H1 (cell line): ENCODE results near the gene AIG1.

ENCODE experiments used
- CEBPB ChIP-seq: IDR thresholded peaks from 2 replicates; pipeline ENCODE4 v1.6.1; 2012; ENCODE audit warnings: low read depth, low read length
- EP300 ChIP-seq, 2 experiments: IDR thresholded peaks; 1 replicate in 1 of 2; 2 replicates in 1 of 2; pipeline ENCODE4 v1.6.1; 2011 to 2012; ENCODE audit warnings: low read depth in 2 of 2, low read length in 2 of 2, mild to moderate bottlenecking in 2 of 2, borderline replicate concordance in 1 of 2, inconsistent platforms in 1 of 2, moderate library complexity in 1 of 2
- EZH2 ChIP-seq: fragments of 200-600 bp; sonication (generic); IDR thresholded peaks from 2 replicates; pipeline ENCODE4 v1.7.1; 2012; ENCODE audit warnings: low read depth, mild to moderate bottlenecking, moderate library complexity, low read length, inconsistent platforms; ENCODE audit not compliant: severe bottlenecking
- FOSL1 ChIP-seq: IDR thresholded peaks from 2 replicates; pipeline ENCODE4 v1.6.1; 2011; ENCODE audit warnings: mild to moderate bottlenecking, low read depth, low read length, moderate library complexity; ENCODE audit not compliant: insufficient read depth
- HDAC6 ChIP-seq: IDR thresholded peaks from one replicate; pipeline ENCODE4 v1.7.1; 2012; ENCODE audit warnings: low read depth, mild to moderate bottlenecking, inconsistent platforms, low read length, moderate library complexity
- KDM4A ChIP-seq: IDR thresholded peaks from one replicate; pipeline ENCODE4 v1.7.1; 2012; ENCODE audit warnings: low read depth, mild to moderate bottlenecking, moderate library complexity, low read length, inconsistent platforms; ENCODE audit not compliant: severe bottlenecking
- MAX ChIP-seq: IDR thresholded peaks from 2 replicates; pipeline ENCODE4 v1.6.1; 2012; ENCODE audit warnings: inconsistent platforms
- NRF1 ChIP-seq: IDR thresholded peaks from 2 replicates; pipeline ENCODE4 v1.6.1; 2011; ENCODE audit warnings: mild to moderate bottlenecking, low read depth, low read length, improper control_type of control experiment
- PHF8 ChIP-seq: fragments of 200-600 bp; sonication (generic); conservative IDR thresholded peaks from 2 replicates; pipeline ENCODE4 v1.7.1; 2012; ENCODE audit warnings: low read depth, mild to moderate bottlenecking, inconsistent platforms, low read length, moderate library complexity
- POLR2A ChIP-seq, 2 experiments: IDR thresholded peaks; 1 replicate in 1 of 2; 2 replicates in 1 of 2; pipeline ENCODE4 v1.6.1; 2011; ENCODE audit warnings: low read depth in 2 of 2, low read length in 2 of 2, mild to moderate bottlenecking in 2 of 2; ENCODE audit errors: control extremely low read depth in 1 of 2
- POLR2AphosphoS5 ChIP-seq: IDR thresholded peaks from 2 replicates; pipeline ENCODE4 v1.6.1; 2011; ENCODE audit warnings: low read depth, low read length
- SIN3A ChIP-seq, 2 experiments: IDR thresholded peaks in 1 of 2; conservative IDR thresholded peaks in 1 of 2; 2 replicates each; pipeline ENCODE4 v1.6.1; 2011 to 2012; ENCODE audit warnings: low read length in 2 of 2, improper control_type of control experiment in 1 of 2, low read depth in 1 of 2, mild to moderate bottlenecking in 1 of 2
- YY1 ChIP-seq: IDR thresholded peaks from 2 replicates; pipeline ENCODE4 v1.6.1; 2011; ENCODE audit warnings: low read depth, mild to moderate bottlenecking, low read length
- TF ChIP-seq, protein P1 (sequence below), 3 experiments: IDR thresholded peaks; 1 replicate in 2 of 3; 2 replicates in 1 of 3; pipeline versions ENCODE4 v1.5.1 to v1.6.1; 2011; ENCODE audit warnings: low read length in 3 of 3, mild to moderate bottlenecking in 3 of 3, inconsistent platforms in 2 of 3, low read depth in 1 of 3, moderate library complexity in 1 of 3; ENCODE audit not compliant: insufficient read depth in 1 of 3; ENCODE audit errors: control extremely low read depth in 1 of 3

- no peak for TF ChIP-seq YY1
- TF ChIP-seq EZH2 = no peak
- TF ChIP-seq EP300 (IDR thresholded peaks at IDR 0.05; ENCODE audit: borderline replicate concordance in 1 of 2, low read depth in 2 of 2, low read length in 2 of 2) = no peak
- TF ChIP-seq, protein P1, sequence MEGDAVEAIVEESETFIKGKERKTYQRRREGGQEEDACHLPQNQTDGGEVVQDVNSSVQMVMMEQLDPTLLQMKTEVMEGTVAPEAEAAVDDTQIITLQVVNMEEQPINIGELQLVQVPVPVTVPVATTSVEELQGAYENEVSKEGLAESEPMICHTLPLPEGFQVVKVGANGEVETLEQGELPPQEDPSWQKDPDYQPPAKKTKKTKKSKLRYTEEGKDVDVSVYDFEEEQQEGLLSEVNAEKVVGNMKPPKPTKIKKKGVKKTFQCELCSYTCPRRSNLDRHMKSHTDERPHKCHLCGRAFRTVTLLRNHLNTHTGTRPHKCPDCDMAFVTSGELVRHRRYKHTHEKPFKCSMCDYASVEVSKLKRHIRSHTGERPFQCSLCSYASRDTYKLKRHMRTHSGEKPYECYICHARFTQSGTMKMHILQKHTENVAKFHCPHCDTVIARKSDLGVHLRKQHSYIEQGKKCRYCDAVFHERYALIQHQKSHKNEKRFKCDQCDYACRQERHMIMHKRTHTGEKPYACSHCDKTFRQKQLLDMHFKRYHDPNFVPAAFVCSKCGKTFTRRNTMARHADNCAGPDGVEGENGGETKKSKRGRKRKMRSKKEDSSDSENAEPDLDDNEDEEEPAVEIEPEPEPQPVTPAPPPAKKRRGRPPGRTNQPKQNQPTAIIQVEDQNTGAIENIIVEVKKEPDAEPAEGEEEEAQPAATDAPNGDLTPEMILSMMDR (IDR thresholded peaks at IDR 0.05; ENCODE audit: control extremely low read depth in 1 of 3, insufficient read depth in 1 of 3, low read depth in 1 of 3, low read length in 3 of 3) = no peak
- TF ChIP-seq POLR2AphosphoS5 = no peak
- TF ChIP-seq KDM4A = no peak
- no peak for TF ChIP-seq PHF8
- TF ChIP-seq CEBPB = no peak
- TF ChIP-seq MAX = no peak
- no peak for TF ChIP-seq HDAC6
- TF ChIP-seq FOSL1 = no peak
- 0 out of 4 replicates have a peak, but pooled peaks of 1 of the 2 experiments have one; percentile 27 for TF ChIP-seq SIN3A (conservative IDR thresholded peaks at IDR 0.05 in 1 of 2, IDR thresholded peaks at IDR 0.05 in 1 of 2; ENCODE audit: low read depth in 1 of 2, low read length in 2 of 2)
- no peak for TF ChIP-seq NRF1
- no peak for TF ChIP-seq POLR2A (IDR thresholded peaks at IDR 0.05; ENCODE audit: control extremely low read depth in 1 of 2, low read depth in 2 of 2, low read length in 2 of 2)
These were observed 173.0 kb downstream of the AIG1 start for GRCh38 chr6:143233554-143234285.
